Measurements from ENCODE around the gene GOLGA6L10. TPM values are rescaled to one million over a fixed set of nuclear protein-coding genes. Genes with fewer than 3 reads are reported as not detected.

The GOLGA6L10 gene
- total and polyA plus RNA-seq, 9 of the 15 experiments (the other 6 are each of a cell fraction or from before 2014, with no cell fraction given) = 0.32 to 7.1 (median 2.0) TPM

GRCh38 chr15:82297546-82297945, 51.7 kb downstream of the GOLGA6L10 start:
- H3K27ac ChIP-seq (ENCODE audit: extremely low read depth, low read depth, low read length) = no peak overlapping the region
- intact Hi-C loops (cut with micrococcal nuclease) (no loop called here), in situ Hi-C loops (cut with MboI) (no loop called here)
- no peak for FAIRE-seq
- no peaks in the 10 kb centered on the region for H4K20me1 ChIP-seq (replicated peaks; ENCODE audit: control insufficient read depth, insufficient read depth, low read length)
- no TSS peak for BruUV-seq (replicated peaks)
- no peak overlapping the region; the same call in 1 of the 2 replicates for H2AFZ ChIP-seq (ENCODE audit: low read depth, low read length)
- peaks cover 0 to 7% of the 10 kb centered on the region in 2 experiments; a peak in 2 of 5 replicates for H3K4me1 ChIP-seq (replicated peaks in 1 of 2; ENCODE audit: control insufficient read depth in 2 of 2, insufficient read depth in 2 of 2, low read length in 2 of 2)
- no peaks in the 10 kb centered on the region for H3K9me1 ChIP-seq (ENCODE audit: control insufficient read depth, insufficient read depth, low read length)
- H3K9ac ChIP-seq (ENCODE audit: insufficient read depth in 1 of 2, low read depth in 2 of 2, low read length in 2 of 2) = no peak overlapping the region
- ATAC-seq = 0 out of 3 replicates have a peak, but pooled peaks have one; percentile 19
- DNase-seq (ENCODE audit: extremely low read depth in 1 of 4, low spot score in 3 of 4) = no peak
- H3K27me3 ChIP-seq (ENCODE audit: control insufficient read depth in 2 of 2, insufficient read depth in 2 of 2, low read length in 2 of 2) = no peaks in the 10 kb centered on the region; a peak in 1 of 5 replicates
- no peak overlapping the region for H3K4me2 ChIP-seq (ENCODE audit: insufficient read depth, low read length)
- WGBS (ENCODE audit: insufficient coverage, low coverage, missing lambda C conversion rate) = 30% methylated on average over 5 of the region's 5 CpGs
- H3K79me2 ChIP-seq (ENCODE audit: control insufficient read depth, insufficient read depth, low read length) = no peaks in the 10 kb centered on the region
- no peaks in the 10 kb centered on the region for H3K9me3 ChIP-seq (replicated peaks; ENCODE audit: control insufficient read depth, insufficient read depth, low read depth, low read length)
- POLR2A ChIA-PET = no interaction called here
- H3K4me3 ChIP-seq = no peak overlapping the region
- TF ChIP-seq KDM1A (IDR thresholded peaks at IDR 0.05) = peak in 1 of 2 experiments; percentile 25; a peak in 1 of 4 replicates
- TF ChIP-seq CTCFL (IDR thresholded peaks at IDR 0.05; ENCODE audit: borderline replicate concordance, insufficient read depth, low read depth, low read length, poor library complexity, severe bottlenecking) = no peak
- TF ChIP-seq BCOR (IDR thresholded peaks at IDR 0.05) = peak; percentile 40; the same call in 1 of the 2 replicates
- no peaks in the 10 kb centered on the region for H3K36me3 ChIP-seq (ENCODE audit: control insufficient read depth, insufficient read depth, low read length)
- CTCF ChIA-PET (ENCODE audit: low intra/inter-chr PET ratio) = no interaction called here

Measured in K562 (cell line).